Loucy (cell line): ENCODE measurements around the gene NFASC.

Source experiments
- EZH2phosphoT487 ChIP-seq: fragments of 200-600 bp; IDR thresholded peaks from 2 replicates; pipeline ENCODE4 v1.6.1; 2018; ENCODE audit warnings: antibody characterized with exemption, mild to moderate bottlenecking, moderate library complexity, borderline replicate concordance
- TF ChIP-seq, protein P1 (sequence below): fragments of 200-600 bp; sonication (generic); conservative IDR thresholded peaks from 2 replicates; pipeline ENCODE4 v1.5.1; 2014; ENCODE audit warnings: mild to moderate bottlenecking, antibody characterized with exemption, low read length

DNA sequence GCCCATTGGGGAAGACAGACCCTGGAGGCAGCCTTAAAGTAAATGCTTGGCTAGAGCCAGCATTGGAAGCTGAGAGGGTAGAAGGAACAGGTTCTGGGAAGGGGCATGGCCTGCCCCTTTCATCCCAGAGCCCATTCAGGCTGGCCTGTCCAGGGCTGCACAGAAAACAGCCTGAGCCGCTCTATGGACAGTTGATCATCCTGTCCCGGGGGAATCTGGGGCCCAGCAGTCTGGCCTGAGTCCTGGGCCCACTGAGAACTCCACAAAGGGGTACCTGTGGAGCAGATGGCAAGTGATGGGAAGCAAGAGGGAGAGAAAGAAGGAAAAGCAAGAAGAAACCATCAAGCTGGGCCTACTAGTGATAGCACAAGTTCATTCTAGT, 200.4 kb downstream of the NFASC start:
- TF ChIP-seq, protein P1, sequence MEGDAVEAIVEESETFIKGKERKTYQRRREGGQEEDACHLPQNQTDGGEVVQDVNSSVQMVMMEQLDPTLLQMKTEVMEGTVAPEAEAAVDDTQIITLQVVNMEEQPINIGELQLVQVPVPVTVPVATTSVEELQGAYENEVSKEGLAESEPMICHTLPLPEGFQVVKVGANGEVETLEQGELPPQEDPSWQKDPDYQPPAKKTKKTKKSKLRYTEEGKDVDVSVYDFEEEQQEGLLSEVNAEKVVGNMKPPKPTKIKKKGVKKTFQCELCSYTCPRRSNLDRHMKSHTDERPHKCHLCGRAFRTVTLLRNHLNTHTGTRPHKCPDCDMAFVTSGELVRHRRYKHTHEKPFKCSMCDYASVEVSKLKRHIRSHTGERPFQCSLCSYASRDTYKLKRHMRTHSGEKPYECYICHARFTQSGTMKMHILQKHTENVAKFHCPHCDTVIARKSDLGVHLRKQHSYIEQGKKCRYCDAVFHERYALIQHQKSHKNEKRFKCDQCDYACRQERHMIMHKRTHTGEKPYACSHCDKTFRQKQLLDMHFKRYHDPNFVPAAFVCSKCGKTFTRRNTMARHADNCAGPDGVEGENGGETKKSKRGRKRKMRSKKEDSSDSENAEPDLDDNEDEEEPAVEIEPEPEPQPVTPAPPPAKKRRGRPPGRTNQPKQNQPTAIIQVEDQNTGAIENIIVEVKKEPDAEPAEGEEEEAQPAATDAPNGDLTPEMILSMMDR, result no peak
- TF ChIP-seq EZH2phosphoT487, result no peak
